ENCODE data around the gene ASTN2.

- TF ChIP-seq, protein P1, sequence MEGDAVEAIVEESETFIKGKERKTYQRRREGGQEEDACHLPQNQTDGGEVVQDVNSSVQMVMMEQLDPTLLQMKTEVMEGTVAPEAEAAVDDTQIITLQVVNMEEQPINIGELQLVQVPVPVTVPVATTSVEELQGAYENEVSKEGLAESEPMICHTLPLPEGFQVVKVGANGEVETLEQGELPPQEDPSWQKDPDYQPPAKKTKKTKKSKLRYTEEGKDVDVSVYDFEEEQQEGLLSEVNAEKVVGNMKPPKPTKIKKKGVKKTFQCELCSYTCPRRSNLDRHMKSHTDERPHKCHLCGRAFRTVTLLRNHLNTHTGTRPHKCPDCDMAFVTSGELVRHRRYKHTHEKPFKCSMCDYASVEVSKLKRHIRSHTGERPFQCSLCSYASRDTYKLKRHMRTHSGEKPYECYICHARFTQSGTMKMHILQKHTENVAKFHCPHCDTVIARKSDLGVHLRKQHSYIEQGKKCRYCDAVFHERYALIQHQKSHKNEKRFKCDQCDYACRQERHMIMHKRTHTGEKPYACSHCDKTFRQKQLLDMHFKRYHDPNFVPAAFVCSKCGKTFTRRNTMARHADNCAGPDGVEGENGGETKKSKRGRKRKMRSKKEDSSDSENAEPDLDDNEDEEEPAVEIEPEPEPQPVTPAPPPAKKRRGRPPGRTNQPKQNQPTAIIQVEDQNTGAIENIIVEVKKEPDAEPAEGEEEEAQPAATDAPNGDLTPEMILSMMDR (IDR thresholded peaks at IDR 0.05; ENCODE audit: borderline replicate concordance, extremely low read depth, low read length, poor library complexity, severe bottlenecking), result no peak
- TF ChIP-seq EZH2 (IDR thresholded peaks at IDR 0.05; ENCODE audit: borderline replicate concordance, low read depth, low read length, severe bottlenecking), result no peak
These were observed 760.9 kb downstream of the ASTN2 start for GRCh38 chr9:116654059-116654355.

Data from DND-41 (cell line).